ENCODE data around the gene CD99.
"Not testable (repeated sequence)": the region's sequence is repeated elsewhere in the genome, so short reads cannot be mapped to it uniquely, and the experiment has no call there.

CD99 gene

GRCh38 chrX:2780472-2781225 lies 89.6 kb downstream of the CD99 start:
- DNase-seq = not testable (repeated sequence)

GRCh38 chrX:2781226-2781571 lies 90.1 kb downstream of the CD99 start:
- DNase-seq = no peak

- no peak for DNase-seq
Observed at GRCh38 chrX:2781698-2782097, 90.6 kb downstream of the CD99 start.

DNA sequence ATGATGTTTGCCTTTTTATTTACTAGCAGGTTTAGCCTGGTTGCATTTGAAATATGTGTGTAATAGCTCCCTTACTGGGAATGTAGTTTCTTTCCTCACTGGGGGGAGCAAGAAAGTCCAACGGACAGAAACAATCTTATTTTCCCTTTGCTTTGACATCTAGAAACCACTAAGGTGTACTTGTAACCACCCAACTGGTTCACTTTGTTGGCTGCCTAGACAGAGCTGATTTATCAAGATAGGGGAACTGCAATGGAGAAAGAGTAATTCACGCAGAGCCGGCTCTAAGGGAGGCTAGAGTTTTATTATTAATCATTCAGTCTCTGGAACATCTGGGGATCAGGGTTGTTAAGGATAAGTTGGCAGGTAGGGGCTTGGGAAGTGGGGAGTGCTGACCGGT lies 91.1 kb downstream of the CD99 start:
- DNase-seq = no peak

- no peak for DNase-seq
Observed at GRCh38 chrX:2782778-2783177, 91.7 kb downstream of the CD99 start.

DNA sequence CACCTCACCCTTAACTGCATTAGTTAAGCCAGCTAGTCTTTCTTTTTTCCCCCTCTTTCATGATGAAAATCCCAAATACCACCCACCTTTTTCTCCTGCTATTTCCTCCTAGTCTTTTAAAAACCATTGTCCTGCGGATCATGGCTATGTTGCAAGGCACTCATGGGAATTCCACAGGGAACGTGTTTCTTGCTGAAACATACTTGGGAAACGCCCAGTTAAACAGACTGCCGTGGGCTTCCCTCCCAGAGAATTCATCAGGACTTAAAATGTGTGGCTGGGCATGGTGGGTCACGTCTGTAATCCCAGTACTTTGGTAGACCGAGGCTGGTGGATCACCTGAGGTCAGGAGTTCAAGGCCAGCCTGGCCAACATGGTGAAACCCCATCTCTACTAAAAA lies 92.9 kb downstream of the CD99 start:
- DNase-seq = no peak

- no peak for DNase-seq
Observed at GRCh38 chrX:2785538-2785937, 94.4 kb downstream of the CD99 start.

DNA sequence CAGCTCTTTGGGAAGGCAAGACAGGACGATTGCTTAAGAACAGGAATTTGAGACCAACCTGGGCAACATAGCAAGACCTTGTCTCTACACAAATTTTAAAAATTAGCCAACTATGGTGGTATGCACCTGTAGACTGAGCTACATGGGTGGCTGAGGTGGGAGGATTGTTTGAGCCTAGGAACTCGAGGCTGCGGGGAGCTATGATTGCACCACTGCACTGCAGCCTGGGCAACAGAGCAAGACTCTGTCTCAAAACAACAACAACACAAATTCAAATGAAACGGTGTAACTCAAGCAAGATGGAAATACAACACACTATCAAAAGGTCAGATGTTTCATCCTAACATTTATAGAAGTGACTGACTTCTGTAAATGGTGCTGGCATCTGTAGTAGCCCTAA lies 97.9 kb downstream of the CD99 start:
- DNase-seq = no peak

DNA sequence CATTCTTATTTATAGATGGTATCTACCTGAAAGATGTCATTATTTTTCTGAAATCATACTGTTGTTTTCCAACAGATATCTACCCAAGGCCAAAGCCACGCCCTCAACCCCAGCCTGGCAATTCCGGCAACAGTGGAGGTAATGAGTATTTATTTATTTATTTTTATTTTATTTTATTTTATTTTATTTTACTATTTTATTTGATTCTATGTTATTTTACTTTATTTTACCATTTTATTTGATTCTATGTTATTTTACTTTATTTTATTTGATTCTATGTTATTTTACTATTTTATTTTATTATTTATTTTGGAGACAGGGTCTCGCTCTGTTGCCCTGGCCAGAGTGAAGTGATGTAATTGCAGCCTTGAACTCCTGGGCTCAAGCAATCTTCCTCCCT lies 98.5 kb downstream of the CD99 start:
- DNase-seq = no peak

Measured in NCI-H1930 (cell line).